22Rv1 (cell line): ENCODE results near the gene CAPZA1.

Source experiments
- H3K27ac ChIP-seq: fragments of 450-650 bp; 2 replicates; pipeline ENCODE4 v1.5.1; 2017
- CTCF ChIP-seq: fragments of 450-650 bp; IDR thresholded peaks from 2 replicates; pipeline ENCODE4 v1.5.1; 2017; ENCODE audit warnings: mild to moderate bottlenecking
- ZFX ChIP-seq: fragments of 450-650 bp; IDR thresholded peaks from 2 replicates; pipeline ENCODE4 v1.6.1; 2017; ENCODE audit warnings: antibody characterized with exemption, borderline replicate concordance

CAPZA1 gene

GRCh38 chr1:112674440-112674985 is 54.9 kb downstream of the CAPZA1 start, which contains the start of gene MOV10:
Gene MOV10, plus strand, starts transcription at chr1:112674659. Its CDS starts 254 bp downstream, at chr1:112674913.
- no peak for TF ChIP-seq ZFX
- no peak for TF ChIP-seq CTCF
- H3K27ac ChIP-seq: peak within 1 kb of the TSS; percentile 68

- H3K27ac ChIP-seq: peak overlapping the region; percentile 68
- peak; percentile 19; the same call in 1 of the 2 replicates for TF ChIP-seq CTCF
- TF ChIP-seq ZFX: no peak
Measured at GRCh38 chr1:112674986-112675727, 55.5 kb downstream of the CAPZA1 start.

GRCh38 chr1:112675728-112676381 is 56.2 kb downstream of the CAPZA1 start:
- no peak overlapping the region for H3K27ac ChIP-seq
- no peak for TF ChIP-seq CTCF
- no peak for TF ChIP-seq ZFX

GRCh38 chr1:112676543-112676942 is 56.9 kb downstream of the CAPZA1 start:
- no peak overlapping the region for H3K27ac ChIP-seq
- TF ChIP-seq CTCF (no peak), ZFX (no peak)

- no peak for TF ChIP-seq CTCF
- no peak for TF ChIP-seq ZFX
- H3K27ac ChIP-seq: no peak overlapping the region
Measured at GRCh38 chr1:112677501-112677900, 57.9 kb downstream of the CAPZA1 start.

- TF ChIP-seq CTCF (no peak), ZFX (no peak)
- H3K27ac ChIP-seq: no peak overlapping the region
Measured at GRCh38 chr1:112678605-112679004, 59.0 kb downstream of the CAPZA1 start.

GRCh38 chr1:112685913-112686312 is 66.3 kb downstream of the CAPZA1 start:
- no peak overlapping the region for H3K27ac ChIP-seq
- TF ChIP-seq CTCF (no peak), ZFX (no peak)
